Mesenchymal stem cell (in vitro differentiated cells and primary cell): ENCODE results near the gene TBCB.

Source experiments
- DNase-seq: peaks from one replicate; pipeline ENCODE4 v3.0.0-alpha.2; 2013
- H2AFZ ChIP-seq: one replicate; pipeline ENCODE4 v1.6.1; 2013; ENCODE audit warnings: low read depth, mild to moderate bottlenecking, control low read depth, inconsistent platforms, low read length, moderate library complexity
- H2AK5ac ChIP-seq: 2 replicates; pipeline ENCODE4 v1.6.1; 2013; ENCODE audit warnings: low read length, moderate library complexity, mild to moderate bottlenecking, inconsistent platforms; ENCODE audit not compliant: severe bottlenecking
- H2BK120ac ChIP-seq: one replicate; pipeline ENCODE4 v1.6.1; 2013; ENCODE audit warnings: low read depth, mild to moderate bottlenecking, inconsistent platforms, low read length, moderate library complexity
- H2BK12ac ChIP-seq, 2 experiments: one replicate each; pipeline ENCODE4 v1.6.1; 2013; ENCODE audit warnings: inconsistent platforms in 2 of 2, low read length in 2 of 2, mild to moderate bottlenecking in 2 of 2, moderate library complexity in 2 of 2, control low read depth in 1 of 2
- H2BK15ac ChIP-seq: one replicate; pipeline ENCODE4 v1.6.1; 2013; ENCODE audit warnings: mild to moderate bottlenecking, low read depth, inconsistent platforms; ENCODE audit not compliant: poor library complexity, severe bottlenecking
- H2BK5ac ChIP-seq: 2 replicates; pipeline ENCODE4 v1.6.1; 2013; ENCODE audit warnings: low read depth, mild to moderate bottlenecking, low read length, control low read depth, inconsistent platforms; ENCODE audit not compliant: poor library complexity, severe bottlenecking
- H3K14ac ChIP-seq, 2 experiments: one replicate each; pipeline ENCODE4 v1.6.1; 2013; ENCODE audit warnings: inconsistent platforms in 2 of 2, low read length in 2 of 2, control low read depth in 1 of 2, mild to moderate bottlenecking in 1 of 2, moderate library complexity in 1 of 2
- H3K18ac ChIP-seq, 2 experiments: one replicate each; pipeline ENCODE4 v1.6.1; 2013; ENCODE audit warnings: inconsistent platforms in 2 of 2, low read length in 2 of 2, control low read depth in 1 of 2, low read depth in 1 of 2, mild to moderate bottlenecking in 1 of 2
- H3K23ac ChIP-seq, 2 experiments: one replicate each; pipeline ENCODE4 v1.6.1; 2013; ENCODE audit warnings: inconsistent platforms in 2 of 2, low read length in 2 of 2, mild to moderate bottlenecking in 2 of 2, moderate library complexity in 2 of 2, control low read depth in 1 of 2
- H3K27ac ChIP-seq: 2 replicates; pipeline ENCODE4 v1.5.1; 2013; ENCODE audit warnings: mild to moderate bottlenecking, moderate library complexity, low read length, control low read depth, inconsistent platforms; ENCODE audit not compliant: poor library complexity, severe bottlenecking
- H3K27me3 ChIP-seq, 2 experiments: 2 replicates each; pipeline versions ENCODE4 v1.6.1 to v1.7.0; 2013; ENCODE audit warnings: low read length in 2 of 2, mild to moderate bottlenecking in 2 of 2, moderate library complexity in 2 of 2, control low read depth in 1 of 2, inconsistent platforms in 1 of 2; ENCODE audit not compliant: control insufficient read depth in 1 of 2, insufficient read depth in 1 of 2
- H3K36me3 ChIP-seq, 2 experiments: 2 replicates each; pipeline versions ENCODE4 v1.6.1 to v1.7.0; 2013; ENCODE audit warnings: low read length in 2 of 2, control low read depth in 1 of 2, inconsistent platforms in 1 of 2, low read depth in 1 of 2, mild to moderate bottlenecking in 1 of 2; ENCODE audit not compliant: insufficient read depth in 2 of 2, control insufficient read depth in 1 of 2
- H3K4ac ChIP-seq, 2 experiments: one replicate each; pipeline ENCODE4 v1.6.1; 2013; ENCODE audit warnings: inconsistent platforms in 2 of 2, low read length in 2 of 2, mild to moderate bottlenecking in 2 of 2, moderate library complexity in 2 of 2, control low read depth in 1 of 2, low read depth in 1 of 2
- H3K4me1 ChIP-seq: 2 replicates; pipeline ENCODE4 v1.6.1; 2013; ENCODE audit warnings: low read depth, low read length, control low read depth; ENCODE audit not compliant: control insufficient read depth, insufficient read depth
- H3K4me2 ChIP-seq: 2 replicates; pipeline ENCODE4 v1.6.1; 2013; ENCODE audit warnings: low read length, mild to moderate bottlenecking, inconsistent platforms; ENCODE audit not compliant: poor library complexity, severe bottlenecking
- H3K4me3 ChIP-seq, 2 experiments: 2 replicates each; pipeline versions ENCODE4 v1.5.1 to v1.7.0; 2013; ENCODE audit warnings: low read length in 2 of 2, mild to moderate bottlenecking in 2 of 2, control low read depth in 1 of 2, low read depth in 1 of 2; ENCODE audit not compliant: insufficient read depth in 1 of 2
- H3K79me1 ChIP-seq: replicated peaks from 2 replicates; pipeline ENCODE4 v1.6.1; 2013; ENCODE audit warnings: mild to moderate bottlenecking, control low read depth, low read length, inconsistent platforms; ENCODE audit not compliant: poor library complexity, severe bottlenecking
- H3K9ac ChIP-seq: 2 replicates; pipeline ENCODE4 v1.7.0; 2013; ENCODE audit warnings: mild to moderate bottlenecking, low read length, moderate library complexity
- H3K9me3 ChIP-seq: 2 replicates; pipeline ENCODE4 v1.7.0; 2013; ENCODE audit warnings: mild to moderate bottlenecking, low read length; ENCODE audit not compliant: control insufficient read depth
- H4K8ac ChIP-seq: one replicate; pipeline ENCODE4 v1.6.1; 2013; ENCODE audit warnings: inconsistent platforms, mild to moderate bottlenecking, low read length, moderate library complexity
- H4K91ac ChIP-seq: one replicate; pipeline ENCODE4 v1.6.1; 2013; ENCODE audit warnings: mild to moderate bottlenecking, low read length, inconsistent platforms
- WGBS: methylation state at CpG from one replicate; pipeline ENCODE4 v1.1.7; 2013; ENCODE audit warnings: mixed read lengths; 5-methylcytosine and 5-hydroxymethylcytosine counted together

The TBCB gene

GRCh38 chr19:36113425-36113824, 1.8 kb upstream of the TBCB start:
- Histone ChIP-seq H3K23ac (no peak overlapping the region), H3K18ac (no peak overlapping the region), H3K9me3 (no peaks in the 10 kb centered on the region), H3K14ac (no peak overlapping the region), H3K4me3 (peak overlapping the region; percentile 23 to 99), H2BK12ac (peak overlapping the region in 1 of 2 experiments; percentile 18), H4K91ac (no peak overlapping the region), H3K4me2 (peak overlapping the region; percentile 69), H2AFZ (no peak overlapping the region), H3K4ac (no peak overlapping the region), H2AK5ac (no peak overlapping the region), H3K79me1 (peaks cover 26% of the 10 kb centered on the region), H3K27ac (no peak overlapping the region), H3K9ac (peak overlapping the region; percentile 95), H4K8ac (no peak overlapping the region), H3K27me3 (no peaks in the 10 kb centered on the region), H2BK5ac (no peak overlapping the region), H2BK120ac (no peak overlapping the region), H3K36me3 (peaks cover 32 to 36% of the 10 kb centered on the region in 2 experiments), H2BK15ac (no peak overlapping the region), H3K4me1 (peaks cover 21% of the 10 kb centered on the region)
- 95% methylated on average over 34 of the region's 34 CpGs for WGBS
- no peak for DNase-seq

GRCh38 chr19:36113894-36114720, 1.2 kb upstream of the TBCB start:
- Histone ChIP-seq H2BK120ac (peak overlapping the region; percentile 42), H3K9me3 (no peaks in the 10 kb centered on the region), H3K4ac (peak overlapping the region; percentile 74 to 86), H3K4me1 (peaks cover 21% of the 10 kb centered on the region), H4K8ac (peak overlapping the region; percentile 84), H3K79me1 (peaks cover 32% of the 10 kb centered on the region), H3K9ac (peak overlapping the region; percentile 95), H3K36me3 (peaks cover 36 to 43% of the 10 kb centered on the region in 2 experiments), H2BK12ac (peak overlapping the region in 1 of 2 experiments; percentile 42), H2AFZ (peak overlapping the region; percentile 90), H3K27ac (peak overlapping the region; percentile 69), H3K4me2 (peak overlapping the region; percentile 69), H3K18ac (peak overlapping the region; percentile 23 to 89), H3K23ac (peak overlapping the region in 1 of 2 experiments; percentile 57), H4K91ac (peak overlapping the region; percentile 9), H2AK5ac (no peak overlapping the region), H3K14ac (peak overlapping the region in 1 of 2 experiments; percentile 2), H3K27me3 (no peaks in the 10 kb centered on the region), H2BK5ac (peak overlapping the region; percentile 53), H2BK15ac (peak overlapping the region; percentile 60), H3K4me3 (peak overlapping the region; percentile 74 to 99)
- WGBS = 14% methylated on average over 37 of the region's 48 CpGs
- peak; percentile 71 for DNase-seq

DNA sequence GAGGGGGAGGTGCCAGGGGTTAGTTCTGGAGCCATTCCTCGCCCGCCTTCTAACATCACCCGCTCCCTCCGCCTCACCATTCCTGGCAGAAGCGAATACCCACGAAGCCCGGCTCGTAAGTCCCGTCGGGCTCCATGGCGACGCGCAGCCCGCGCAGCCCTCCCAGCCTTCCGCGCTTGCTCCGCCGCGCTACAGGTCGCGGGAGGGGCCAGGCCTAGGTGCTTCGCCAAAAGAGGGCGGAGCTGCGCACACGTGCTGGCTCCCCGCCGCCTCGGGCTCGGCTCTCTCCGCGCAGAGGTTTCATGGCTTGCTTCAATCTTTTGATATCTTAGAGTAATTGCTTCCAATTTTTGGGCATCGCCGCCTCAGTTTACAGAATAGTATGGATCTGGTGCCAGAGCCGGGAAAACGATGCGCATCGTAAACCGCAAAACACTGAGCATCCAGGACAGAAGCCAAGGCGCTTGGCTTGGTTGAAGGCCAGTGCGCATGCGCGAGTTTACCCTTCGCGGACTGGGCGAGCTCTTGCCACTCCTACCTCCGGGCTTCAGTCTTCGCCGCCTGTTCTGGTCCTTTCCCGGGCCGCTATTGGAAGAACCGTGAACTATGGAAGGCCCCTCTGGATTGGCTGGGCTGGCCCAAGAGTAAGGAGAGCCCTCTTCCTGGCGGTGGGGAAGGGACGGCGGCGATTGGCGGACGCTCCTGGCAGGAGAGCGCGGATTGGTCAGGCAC, 381 bp upstream of the TBCB start, which contains the start of gene POLR2I:
Gene POLR2I (minus strand): TSS at position 155 of the 732 bp plus-strand sequence. CDS start 19 bp downstream, at position 136.
- Histone ChIP-seq H3K18ac (peak within 1 kb of the TSS; percentile 23 to 93), H2AK5ac (no peak within 1 kb of the TSS), H3K14ac (peak within 1 kb of the TSS in 1 of 2 experiments; percentile 90), H3K9me3 (no peaks in the 10 kb centered on the region), H2BK5ac (peak within 1 kb of the TSS; percentile 53), H3K27me3 (no peaks in the 10 kb centered on the region), H3K4ac (peak within 1 kb of the TSS; percentile 74 to 86), H3K79me1 (peaks cover 36% of the 10 kb centered on the region), H2AFZ (peak within 1 kb of the TSS; percentile 90), H2BK120ac (peak within 1 kb of the TSS; percentile 42), H2BK12ac (peak within 1 kb of the TSS; percentile 34 to 45), H3K23ac (peak within 1 kb of the TSS in 1 of 2 experiments; percentile 57), H3K4me3 (peak within 1 kb of the TSS; percentile 83 to 99), H3K27ac (peak within 1 kb of the TSS; percentile 89), H4K8ac (peak within 1 kb of the TSS; percentile 84), H3K4me2 (peak within 1 kb of the TSS; percentile 80), H4K91ac (peak within 1 kb of the TSS; percentile 95), H3K36me3 (peaks cover 42 to 51% of the 10 kb centered on the region in 2 experiments), H3K9ac (peak within 1 kb of the TSS; percentile 95), H3K4me1 (peaks cover 24% of the 10 kb centered on the region), H2BK15ac (peak within 1 kb of the TSS; percentile 60)
- under 1% methylated on average over 60 of the region's 60 CpGs for WGBS
- DNase-seq = peak; percentile 100

DNA sequence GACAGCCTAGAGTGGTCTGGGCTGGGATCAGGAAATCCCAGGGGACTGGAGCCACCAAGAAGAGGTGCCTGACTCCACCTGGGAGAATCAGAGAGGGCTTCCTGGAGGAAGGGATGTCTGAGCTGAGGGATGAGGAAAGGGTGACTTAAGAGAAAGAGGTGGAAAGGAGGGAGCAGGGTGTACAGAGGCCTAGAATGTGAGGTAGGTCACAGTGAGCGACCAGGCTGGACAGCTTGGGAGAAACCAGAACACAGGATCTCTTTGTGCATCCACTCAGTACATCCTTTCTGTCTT, 1.0 kb downstream of the TBCB start:
- peak overlapping the region; percentile 85 for H3K9ac ChIP-seq
- no peaks in the 10 kb centered on the region for H3K9me3 ChIP-seq
- peak overlapping the region in 1 of 2 experiments; percentile 99 for H3K4me3 ChIP-seq
- H3K27ac ChIP-seq = no peak overlapping the region
- peak overlapping the region in 1 of 2 experiments; percentile 77 for H3K4ac ChIP-seq
- H2BK12ac ChIP-seq = peak overlapping the region in 1 of 2 experiments; percentile 65
- DNase-seq = no peak
- peaks cover 51 to 56% of the 10 kb centered on the region in 2 experiments for H3K36me3 ChIP-seq
- peaks cover 25% of the 10 kb centered on the region for H3K4me1 ChIP-seq
- peak overlapping the region; percentile 80 for H3K4me2 ChIP-seq
- peaks cover 49% of the 10 kb centered on the region for H3K79me1 ChIP-seq
- no peak overlapping the region for H4K91ac ChIP-seq
- no peak overlapping the region for H3K23ac ChIP-seq
- peak overlapping the region; percentile 21 for H2BK120ac ChIP-seq
- no peaks in the 10 kb centered on the region for H3K27me3 ChIP-seq
- H2BK15ac ChIP-seq = no peak overlapping the region
- no peak overlapping the region for H3K18ac ChIP-seq
- peak overlapping the region; percentile 5 for H4K8ac ChIP-seq
- 86% methylated on average over 1 of the region's 1 CpG for WGBS
- H2BK5ac ChIP-seq = no peak overlapping the region
- H3K14ac ChIP-seq = no peak overlapping the region
- no peak overlapping the region for H2AFZ ChIP-seq
- H2AK5ac ChIP-seq = no peak overlapping the region
